SJSA1 (cell line): ENCODE data around the gene OSBPL8. TPM values are rescaled to one million over a fixed set of nuclear protein-coding genes. Genes with fewer than 3 reads are reported as not detected.
"Not testable (repeated sequence)": the region's sequence is repeated elsewhere in the genome, so short reads cannot be mapped to it uniquely, and the experiment has no call there.

Experiments
- DNase-seq, 2 experiments: peaks; one replicate each; pipeline ENCODE4 v3.0.0-alpha.2; 2015 to 2020; ENCODE audit warnings: low spot score in 2 of 2, low read depth in 1 of 2
- H3K27ac ChIP-seq: fragments of 250-450 bp; sonication (Bioruptor Pico); 2 replicates; pipeline ENCODE4 v1.5.1; 2020; ENCODE audit warnings: mild to moderate bottlenecking, moderate library complexity
- H3K27me3 ChIP-seq: fragments of 250-450 bp; sonication (Bioruptor Pico); replicated peaks from 2 replicates; pipeline ENCODE4 v1.5.1; 2020; ENCODE audit warnings: mild to moderate bottlenecking, moderate library complexity
- H3K36me3 ChIP-seq: fragments of 250-450 bp; sonication (Bioruptor Pico); 2 replicates; pipeline ENCODE4 v1.5.1; 2020; ENCODE audit warnings: mild to moderate bottlenecking
- H3K4me1 ChIP-seq: fragments of 250-450 bp; sonication (Bioruptor Pico); replicated peaks from 2 replicates; pipeline ENCODE4 v1.6.1; 2021; ENCODE audit warnings: mild to moderate bottlenecking
- H3K4me3 ChIP-seq: fragments of 250-450 bp; sonication (Bioruptor Pico); 2 replicates; pipeline ENCODE4 v1.5.1; 2020; ENCODE audit warnings: mild to moderate bottlenecking
- H3K9me3 ChIP-seq: fragments of 250-450 bp; sonication (Bioruptor Pico); replicated peaks from 2 replicates; pipeline ENCODE4 v1.5.1; 2020; ENCODE audit warnings: mild to moderate bottlenecking
- total RNA-seq: library from RNA; depleted of rRNA; stranded (reverse); fragments of >200 nt; shearing (Covaris generic); gene quantifications from 2 replicates; pipeline ENCODE4 v1.2.3, GENCODE V29; 2014

The OSBPL8 gene
- total RNA-seq, 1 experiment from 2014 or later: 55.6 TPM

GRCh38 chr12:76399040-76399439, 160.5 kb downstream of the OSBPL8 start:
- H3K4me1 ChIP-seq: no peaks in the 10 kb centered on the region
- H3K9me3 ChIP-seq: no peaks in the 10 kb centered on the region
- no peaks in the 10 kb centered on the region for H3K27me3 ChIP-seq
- no peak overlapping the region for H3K4me3 ChIP-seq
- no peak overlapping the region for H3K27ac ChIP-seq
- DNase-seq: no peak
- H3K36me3 ChIP-seq: peaks cover 8% of the 10 kb centered on the region; the same call in 1 of the 2 replicates

GRCh38 chr12:76398106-76398505, 161.5 kb downstream of the OSBPL8 start:
- H3K4me3 ChIP-seq: no peak overlapping the region
- DNase-seq: no peak
- no peaks in the 10 kb centered on the region for H3K27me3 ChIP-seq
- H3K27ac ChIP-seq: no peak overlapping the region
- peaks cover 8% of the 10 kb centered on the region; the same call in 1 of the 2 replicates for H3K36me3 ChIP-seq
- no peaks in the 10 kb centered on the region for H3K4me1 ChIP-seq
- no peaks in the 10 kb centered on the region for H3K9me3 ChIP-seq

GRCh38 chr12:76391461-76391860, 168.1 kb downstream of the OSBPL8 start:
- Histone ChIP-seq H3K36me3 (peaks cover 8% of the 10 kb centered on the region; the same call in 1 of the 2 replicates), H3K27me3 (no peaks in the 10 kb centered on the region), H3K4me1 (no peaks in the 10 kb centered on the region), H3K4me3 (no peak overlapping the region), H3K27ac (no peak overlapping the region), H3K9me3 (no peaks in the 10 kb centered on the region)
- DNase-seq: no peak

- DNase-seq: no peak
- Histone ChIP-seq H3K27ac (no peak overlapping the region), H3K4me1 (no peaks in the 10 kb centered on the region), H3K4me3 (no peak overlapping the region), H3K9me3 (no peaks in the 10 kb centered on the region), H3K36me3 (peaks cover 11% of the 10 kb centered on the region; the same call in 1 of the 2 replicates), H3K27me3 (no peaks in the 10 kb centered on the region)
Observed at GRCh38 chr12:76387614-76388013, 172.0 kb downstream of the OSBPL8 start.

- no peaks in the 10 kb centered on the region for H3K27me3 ChIP-seq
- no peak overlapping the region for H3K4me3 ChIP-seq
- H3K27ac ChIP-seq: no peak overlapping the region
- H3K9me3 ChIP-seq: no peaks in the 10 kb centered on the region
- H3K4me1 ChIP-seq: no peaks in the 10 kb centered on the region
- H3K36me3 ChIP-seq: peaks cover 9% of the 10 kb centered on the region; the same call in 1 of the 2 replicates
- DNase-seq: no peak
Observed at GRCh38 chr12:76384560-76384959, 175.0 kb downstream of the OSBPL8 start.

- Histone ChIP-seq H3K27ac (no peak overlapping the region), H3K4me1 (no peaks in the 10 kb centered on the region), H3K27me3 (no peaks in the 10 kb centered on the region), H3K9me3 (no peaks in the 10 kb centered on the region), H3K36me3 (0 out of 2 replicates have a peak, but pooled peaks cover 3% of the 10 kb centered on the region), H3K4me3 (no peak overlapping the region)
- DNase-seq: no peak
Observed at GRCh38 chr12:76383988-76384387, 175.6 kb downstream of the OSBPL8 start.

- H3K27ac ChIP-seq: no peak overlapping the region
- DNase-seq: no peak
- H3K27me3 ChIP-seq: no peaks in the 10 kb centered on the region
- H3K9me3 ChIP-seq: no peaks in the 10 kb centered on the region
- H3K4me1 ChIP-seq: no peaks in the 10 kb centered on the region
- peaks cover 23% of the 10 kb centered on the region for H3K36me3 ChIP-seq
- no peak overlapping the region for H3K4me3 ChIP-seq
Observed at GRCh38 chr12:76379261-76379660, 180.3 kb downstream of the OSBPL8 start.

- peaks cover 21% of the 10 kb centered on the region for H3K36me3 ChIP-seq
- H3K4me3 ChIP-seq, H3K27ac ChIP-seq, H3K4me1 ChIP-seq, DNase-seq, H3K9me3 ChIP-seq, H3K27me3 ChIP-seq: not testable (repeated sequence)
Observed at GRCh38 chr12:76376876-76377275, 182.7 kb downstream of the OSBPL8 start.

- Histone ChIP-seq H3K4me3 (no peak overlapping the region), H3K4me1 (no peaks in the 10 kb centered on the region), H3K27me3 (no peaks in the 10 kb centered on the region), H3K27ac (no peak overlapping the region), H3K36me3 (peaks cover 21% of the 10 kb centered on the region), H3K9me3 (no peaks in the 10 kb centered on the region)
- no peak for DNase-seq
Observed at GRCh38 chr12:76375939-76376338, 183.6 kb downstream of the OSBPL8 start.

GRCh38 chr12:76375470-76375869, 184.1 kb downstream of the OSBPL8 start:
- Histone ChIP-seq H3K27ac (no peak overlapping the region), H3K4me3 (no peak overlapping the region), H3K27me3 (no peaks in the 10 kb centered on the region), H3K9me3 (no peaks in the 10 kb centered on the region), H3K36me3 (peaks cover 21% of the 10 kb centered on the region), H3K4me1 (no peaks in the 10 kb centered on the region)
- DNase-seq: no peak

- Histone ChIP-seq H3K27ac (no peak overlapping the region), H3K4me3 (no peak overlapping the region), H3K4me1 (no peaks in the 10 kb centered on the region), H3K36me3 (peaks cover 26% of the 10 kb centered on the region), H3K27me3 (no peaks in the 10 kb centered on the region), H3K9me3 (no peaks in the 10 kb centered on the region)
- DNase-seq: no peak
Observed at GRCh38 chr12:76374386-76375020, 185.1 kb downstream of the OSBPL8 start.

GRCh38 chr12:76368230-76368629, 191.3 kb downstream of the OSBPL8 start:
- Histone ChIP-seq H3K4me1 (no peaks in the 10 kb centered on the region), H3K36me3 (peaks cover 43% of the 10 kb centered on the region), H3K27me3 (no peaks in the 10 kb centered on the region), H3K9me3 (no peaks in the 10 kb centered on the region), H3K4me3 (no peak overlapping the region), H3K27ac (no peak overlapping the region)
- no peak for DNase-seq

- no peaks in the 10 kb centered on the region for H3K4me1 ChIP-seq
- no peak overlapping the region for H3K4me3 ChIP-seq
- H3K36me3 ChIP-seq: peaks cover 43% of the 10 kb centered on the region
- no peaks in the 10 kb centered on the region for H3K9me3 ChIP-seq
- no peak for DNase-seq
- H3K27ac ChIP-seq: no peak overlapping the region
- H3K27me3 ChIP-seq: no peaks in the 10 kb centered on the region
Observed at GRCh38 chr12:76366163-76366562, 193.4 kb downstream of the OSBPL8 start.

GRCh38 chr12:76364131-76364530, 195.4 kb downstream of the OSBPL8 start:
- H3K4me1 ChIP-seq, H3K9me3 ChIP-seq, H3K27me3 ChIP-seq, DNase-seq, H3K27ac ChIP-seq, H3K4me3 ChIP-seq: not testable (repeated sequence)
- peaks cover 36% of the 10 kb centered on the region for H3K36me3 ChIP-seq

- Histone ChIP-seq H3K4me3 (no peak overlapping the region), H3K36me3 (peaks cover 18% of the 10 kb centered on the region; the same call in 1 of the 2 replicates), H3K9me3 (no peaks in the 10 kb centered on the region), H3K27ac (no peak overlapping the region), H3K27me3 (no peaks in the 10 kb centered on the region), H3K4me1 (no peaks in the 10 kb centered on the region)
- DNase-seq: no peak
Observed at GRCh38 chr12:76360316-76360715, 199.3 kb downstream of the OSBPL8 start.
